SK-N-SH (cell line): ENCODE measurements around the gene CTLA4. TPM values are rescaled to one million over a fixed set of nuclear protein-coding genes. Genes with fewer than 3 reads are reported as not detected.

Experiments
- CTCF ChIA-PET: fragments of 300-600, 350-600 bp; formaldehyde crosslinking; extraction: SDS; loops from one replicate; lab custom pipeline; 2021; lab: Yijun Ruan, JAX
- POLR2A ChIA-PET: fragments of 350-600 bp; sonication (Branson Sonifier 250); formaldehyde crosslinking; extraction: SDS; loops from one replicate; lab custom pipeline; 2020; ENCODE audit warnings: antibody characterized with exemption, inconsistent platforms; lab: Yijun Ruan, JAX
- DNase-seq: peaks from one replicate; pipeline ENCODE4 v3.0.0; 2012
- H2AFZ ChIP-seq: fragments of 200-600 bp; sonication (generic); 2 replicates; pipeline ENCODE4 v1.8.1; 2016; ENCODE audit warnings: antibody characterized with exemption, mild to moderate bottlenecking, low read depth
- H3F3A ChIP-seq: fragments of 200-600 bp; sonication (generic); replicated peaks from 2 replicates; pipeline ENCODE3; 2016; ENCODE audit warnings: antibody characterized with exemption, mild to moderate bottlenecking; ENCODE audit not compliant: insufficient read depth
- H3K27ac ChIP-seq, 2 experiments: fragments of 200-500 bp in 1 of 2; fragments of 200-600 bp in 1 of 2; sonication (Bioruptor generic) in 1 of 2; sonication (generic), shearing (Covaris generic) in 1 of 2; 2 replicates each; pipeline versions ENCODE4 v1.5.1 to v1.6.1; 2014 to 2016; ENCODE audit warnings: low read depth in 2 of 2, inconsistent platforms in 1 of 2, low read length in 1 of 2, mild to moderate bottlenecking in 1 of 2, mixed read lengths in 1 of 2
- H3K27me3 ChIP-seq: fragments of 200-600 bp; sonication (generic), shearing (Covaris generic); 2 replicates; pipeline ENCODE4 v1.6.1; 2016; ENCODE audit warnings: mixed run types; ENCODE audit not compliant: insufficient read depth
- H3K36me3 ChIP-seq, 2 experiments: fragments of 200-500 bp in 1 of 2; fragments of 200-600 bp in 1 of 2; sonication (Bioruptor generic) in 1 of 2; sonication (generic) in 1 of 2; replicated peaks in 1 of 2; 2 replicates each; pipeline versions ENCODE3 to v1.5.1; 2014 to 2016; ENCODE audit warnings: low read length in 1 of 2, mild to moderate bottlenecking in 1 of 2; ENCODE audit not compliant: insufficient read depth in 2 of 2, control insufficient read depth in 1 of 2
- H3K4me1 ChIP-seq, 2 experiments: fragments of 200-500 bp in 1 of 2; fragments of 200-600 bp in 1 of 2; sonication (Bioruptor generic) in 1 of 2; sonication (generic), shearing (Covaris generic) in 1 of 2; 2 replicates each; pipeline versions ENCODE4 v1.5.1 to v1.6.1; 2014 to 2016; ENCODE audit warnings: low read depth in 1 of 2, low read length in 1 of 2, mixed run types in 1 of 2; ENCODE audit not compliant: insufficient read depth in 2 of 2, control insufficient read depth in 1 of 2
- H3K4me2 ChIP-seq: fragments of 200-600 bp; sonication (generic), shearing (Covaris generic); 2 replicates; pipeline ENCODE4 v1.6.1; 2017; ENCODE audit warnings: mixed run types
- H3K4me3 ChIP-seq, 2 experiments: fragments of 200-500 bp in 1 of 2; fragments of 200-600 bp in 1 of 2; sonication (Bioruptor generic) in 1 of 2; sonication (generic), shearing (Covaris generic) in 1 of 2; 2 replicates each; pipeline versions ENCODE4 v1.5.1 to v1.8.1; 2014 to 2016; ENCODE audit warnings: low read depth in 2 of 2, inconsistent platforms in 1 of 2, low read length in 1 of 2, mild to moderate bottlenecking in 1 of 2, mixed read lengths in 1 of 2, moderate library complexity in 1 of 2
- H3K79me2 ChIP-seq: fragments of 200-600 bp; sonication (generic); 2 replicates; pipeline ENCODE4 v1.8.1; 2017; ENCODE audit warnings: mild to moderate bottlenecking; ENCODE audit not compliant: insufficient read depth
- H3K9ac ChIP-seq: fragments of 200-600 bp; sonication (generic); 2 replicates; pipeline ENCODE4 v1.6.1; 2017; ENCODE audit warnings: mixed run types
- H3K9me2 ChIP-seq: fragments of 200-600 bp; sonication (generic); 2 replicates; pipeline ENCODE4 v1.6.1; 2017; ENCODE audit warnings: mixed run types
- H3K9me3 ChIP-seq: fragments of 200-600 bp; sonication (generic); 2 replicates; pipeline ENCODE4 v1.6.1; 2017; ENCODE audit warnings: mixed run types, mild to moderate bottlenecking, moderate library complexity
- H4K20me1 ChIP-seq: fragments of 200-600 bp; sonication (generic); 2 replicates; pipeline ENCODE4 v1.6.1; 2017; ENCODE audit warnings: mild to moderate bottlenecking, mixed run types; ENCODE audit not compliant: insufficient read depth
- ELF1 ChIP-seq: IDR thresholded peaks from 2 replicates; pipeline ENCODE4 v1.4.0; 2012
- FOSL2 ChIP-seq: IDR thresholded peaks from 2 replicates; pipeline ENCODE4 v1.4.0; 2012; ENCODE audit warnings: low read depth, mild to moderate bottlenecking, moderate library complexity, borderline replicate concordance
- FOXJ3 ChIP-seq: sonication (generic); formaldehyde crosslinking; IDR thresholded peaks from 2 replicates; pipeline ENCODE4 v1.5.1; 2020; ENCODE audit warnings: mild to moderate bottlenecking, missing genetic modification reagents
- GABPA ChIP-seq: IDR thresholded peaks from 2 replicates; pipeline ENCODE4 v1.4.0; 2012; ENCODE audit warnings: low read depth, mild to moderate bottlenecking
- MAX ChIP-seq: IDR thresholded peaks from 2 replicates; pipeline ENCODE4 v1.4.0; 2012; ENCODE audit warnings: low read depth
- MEF2A ChIP-seq: IDR thresholded peaks from 2 replicates; pipeline ENCODE4 v1.4.0; 2012; ENCODE audit warnings: low read depth, borderline replicate concordance
- NFIC ChIP-seq: IDR thresholded peaks from 2 replicates; pipeline ENCODE4 v1.4.0; 2012; ENCODE audit warnings: borderline replicate concordance
- PBX3 ChIP-seq: IDR thresholded peaks from 2 replicates; pipeline ENCODE4; 2012
- RCOR1 ChIP-seq: fragments of 150-350 bp; IDR thresholded peaks from 2 replicates; pipeline ENCODE4 v1.6.1; 2017; ENCODE audit warnings: antibody characterized with exemption, low read length
- SIN3A ChIP-seq: IDR thresholded peaks from 2 replicates; pipeline ENCODE4 v1.6.1; 2012; ENCODE audit warnings: low read depth, mild to moderate bottlenecking, low read length, moderate library complexity, borderline replicate concordance
- TAF1 ChIP-seq: IDR thresholded peaks from 2 replicates; pipeline ENCODE4 v1.6.1; 2012; ENCODE audit warnings: low read depth, mild to moderate bottlenecking, low read length, moderate library complexity, borderline replicate concordance
- USF1 ChIP-seq: IDR thresholded peaks from 2 replicates; pipeline ENCODE4 v1.4.0; 2012; ENCODE audit warnings: low read depth, borderline replicate concordance
- USF2 ChIP-seq: fragments of 150-350 bp; IDR thresholded peaks from 2 replicates; pipeline ENCODE4 v1.6.1; 2017; ENCODE audit warnings: antibody characterized with exemption, low read length, low read depth, borderline replicate concordance
- YY1 ChIP-seq: IDR thresholded peaks from 2 replicates; pipeline ENCODE4 v1.4.0; 2012; ENCODE audit warnings: low read depth, mild to moderate bottlenecking
- WGBS: methylation state at CpG from one replicate; pipeline ENCODE4 v1.1.6; 2017; ENCODE audit warnings: low lambda C conversion rate; 5-methylcytosine and 5-hydroxymethylcytosine counted together
- polyA plus RNA-seq, 3 experiments: library from polyadenylated mRNA; depleted of rRNA; stranded (reverse); fragments of >200 nt; gene quantifications; 2 replicates each; pipeline ENCODE4 v1.2.3, GENCODE V29; 2012

CTLA4 gene
- polyA plus RNA-seq, 1 of the 3 experiments (the other 2 are of a cell fraction), result not detected

GRCh38 chr2:203870941-203871340 lies 3.4 kb downstream of the CTLA4 start:
- Histone ChIP-seq H3K27ac (no peak overlapping the region), H3K9me3 (no peaks in the 10 kb centered on the region), H3K79me2 (no peaks in the 10 kb centered on the region), H4K20me1 (no peaks in the 10 kb centered on the region), H3F3A (no peaks in the 10 kb centered on the region)
- DNase-seq, result no peak
- 42% methylated on average over 2 of the region's 2 CpGs for whole genome bisulfite sequencing
- TF ChIP-seq GABPA (no peak), FOSL2 (no peak), USF1 (no peak), FOXJ3 (no peak), MEF2A (no peak), TAF1 (no peak)
- TF ChIP-seq, all 33 proteins: peak for 0
- ChIA-PET POLR2A (no interaction called here), CTCF (no interaction called here)
- no peak overlapping the region for H3K4me3 ChIP-seq
- no peak overlapping the region for H3K9ac ChIP-seq
- no peaks in the 10 kb centered on the region for H3K9me2 ChIP-seq
- no peaks in the 10 kb centered on the region for H3K4me1 ChIP-seq
- no peak overlapping the region for H2AFZ ChIP-seq
- peaks cover 15% of the 10 kb centered on the region; the same call in 1 of the 2 replicates for H3K27me3 ChIP-seq
- H3K36me3 ChIP-seq, result no peaks in the 10 kb centered on the region
- H3K4me2 ChIP-seq, result no peak overlapping the region

- peaks cover 14% of the 10 kb centered on the region; the same call in 1 of the 2 replicates for H3K27me3 ChIP-seq
Observed at GRCh38 chr2:203871371-203871983, 3.9 kb downstream of the CTLA4 start.

More at GRCh38 chr2:203871371-203871983, 3.9 kb downstream of the CTLA4 start:
- Histone ChIP-seq H3K27ac (no peak overlapping the region), H3K9me2 (no peaks in the 10 kb centered on the region), H3K4me3 (no peak overlapping the region), H3K9me3 (no peaks in the 10 kb centered on the region), H3F3A (no peaks in the 10 kb centered on the region), H4K20me1 (no peaks in the 10 kb centered on the region), H2AFZ (no peak overlapping the region), H3K4me2 (no peak overlapping the region), H3K4me1 (no peaks in the 10 kb centered on the region), H3K36me3 (no peaks in the 10 kb centered on the region), H3K9ac (no peak overlapping the region), H3K79me2 (no peaks in the 10 kb centered on the region)
- no peak for DNase-seq
- ChIA-PET CTCF (no interaction called here), POLR2A (no interaction called here)
- no peak for TF ChIP-seq ELF1
- TF ChIP-seq NFIC, result no peak
- TF ChIP-seq FOSL2, result no peak
- no peak for TF ChIP-seq SIN3A
- no peak for TF ChIP-seq YY1
- TF ChIP-seq PBX3, result no peak
- no peak for TF ChIP-seq MAX
- no peak for TF ChIP-seq USF2
- no peak for TF ChIP-seq RCOR1
- WGBS, result 30% methylated on average over 6 of the region's 6 CpGs
